ENCODE results near the gene ATG5.

DNA sequence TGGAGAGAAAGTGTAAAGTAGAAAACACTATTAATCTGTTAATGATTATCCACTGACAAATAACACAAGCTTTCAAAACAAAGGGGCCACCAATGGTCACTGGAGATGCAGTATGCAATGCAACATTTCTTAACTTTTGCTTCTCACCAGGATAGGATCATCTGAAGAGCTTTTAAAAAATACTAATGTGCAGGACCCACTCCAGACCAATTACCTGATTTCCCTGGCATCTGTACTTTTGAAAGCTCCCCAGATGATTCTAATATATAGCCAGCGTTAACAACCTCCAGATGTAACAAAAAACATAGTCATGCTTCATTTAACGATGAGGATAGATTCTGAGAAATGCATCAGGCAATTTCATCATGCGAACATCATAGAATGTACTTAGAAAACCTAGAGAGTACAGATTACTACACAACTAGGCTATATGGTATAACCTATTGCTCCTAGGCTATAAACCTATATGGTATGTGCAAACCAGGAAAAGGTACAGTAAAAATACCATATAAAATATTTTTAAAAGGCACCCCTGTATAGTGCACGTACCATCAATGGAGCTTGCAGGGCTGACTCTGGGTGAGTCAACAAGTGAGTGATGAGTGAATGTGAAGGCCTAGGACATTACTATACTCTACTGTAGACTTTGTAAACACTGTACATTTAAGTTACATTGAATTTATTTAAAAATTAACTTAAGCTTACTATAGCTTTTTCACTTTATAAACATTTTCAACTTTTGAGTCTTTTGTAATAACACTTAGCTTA, 69.2 kb downstream of the ATG5 start:
- TF ChIP-seq REST (IDR thresholded peaks at IDR 0.05; ENCODE audit: unreplicated experiment), result no peak
- TF ChIP-seq EZH2phosphoT487 (IDR thresholded peaks at IDR 0.05; ENCODE audit: unreplicated experiment), result no peak
- TF ChIP-seq EZH2 (IDR thresholded peaks at IDR 0.05; ENCODE audit: low read depth, unreplicated experiment), result no peak
- TF ChIP-seq, protein P1, sequence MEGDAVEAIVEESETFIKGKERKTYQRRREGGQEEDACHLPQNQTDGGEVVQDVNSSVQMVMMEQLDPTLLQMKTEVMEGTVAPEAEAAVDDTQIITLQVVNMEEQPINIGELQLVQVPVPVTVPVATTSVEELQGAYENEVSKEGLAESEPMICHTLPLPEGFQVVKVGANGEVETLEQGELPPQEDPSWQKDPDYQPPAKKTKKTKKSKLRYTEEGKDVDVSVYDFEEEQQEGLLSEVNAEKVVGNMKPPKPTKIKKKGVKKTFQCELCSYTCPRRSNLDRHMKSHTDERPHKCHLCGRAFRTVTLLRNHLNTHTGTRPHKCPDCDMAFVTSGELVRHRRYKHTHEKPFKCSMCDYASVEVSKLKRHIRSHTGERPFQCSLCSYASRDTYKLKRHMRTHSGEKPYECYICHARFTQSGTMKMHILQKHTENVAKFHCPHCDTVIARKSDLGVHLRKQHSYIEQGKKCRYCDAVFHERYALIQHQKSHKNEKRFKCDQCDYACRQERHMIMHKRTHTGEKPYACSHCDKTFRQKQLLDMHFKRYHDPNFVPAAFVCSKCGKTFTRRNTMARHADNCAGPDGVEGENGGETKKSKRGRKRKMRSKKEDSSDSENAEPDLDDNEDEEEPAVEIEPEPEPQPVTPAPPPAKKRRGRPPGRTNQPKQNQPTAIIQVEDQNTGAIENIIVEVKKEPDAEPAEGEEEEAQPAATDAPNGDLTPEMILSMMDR (conservative IDR thresholded peaks at IDR 0.05; ENCODE audit: low read depth in 2 of 2), result no peak
